Right forelimb (tissue), 1 donor: Measurements from ENCODE around the gene PINLYP.

Source experiments
- DNase-seq: peaks from one replicate; pipeline ENCODE4 v3.0.0-alpha.2; 2018

The PINLYP gene

GRCh38 chr19:43607238-43608205 is 31.9 kb downstream of the PINLYP start:
- no peak for DNase-seq

- no peak for DNase-seq
These were observed 34.3 kb downstream of the PINLYP start for GRCh38 chr19:43609872-43610271.

GRCh38 chr19:43610493-43610892 is 34.9 kb downstream of the PINLYP start:
- DNase-seq = no peak

- DNase-seq = no peak
These were observed 36.2 kb downstream of the PINLYP start, which contains the start of gene SRRM5 for GRCh38 chr19:43611788-43612187. SRRM5 (plus strand) TSS chr19:43612088; CDS start chr19:43612122, 34 bp downstream.

GRCh38 chr19:43612374-43612773 is 36.8 kb downstream of the PINLYP start:
- no peak for DNase-seq

- no peak for DNase-seq
These were observed 40.7 kb downstream of the PINLYP start for GRCh38 chr19:43616306-43616705.

- DNase-seq = no peak
These were observed 41.4 kb downstream of the PINLYP start for GRCh38 chr19:43616954-43617353.

- no peak for DNase-seq
These were observed 43.3 kb downstream of the PINLYP start for GRCh38 chr19:43618921-43619261.

GRCh38 chr19:43619262-43620060 is 43.9 kb downstream of the PINLYP start, which contains the start of gene ZNF428:
ZNF428 (minus strand) TSS chr19:43619629; CDS start chr19:43614304, 5,325 bp downstream.
- peak; percentile 92 for DNase-seq

- DNase-seq = no peak
These were observed 44.7 kb downstream of the PINLYP start for GRCh38 chr19:43620061-43621001.

GRCh38 chr19:43622070-43622469 is 46.5 kb downstream of the PINLYP start:
- DNase-seq = no peak

- no peak for DNase-seq
These were observed 47.4 kb downstream of the PINLYP start for GRCh38 chr19:43622956-43623355.

- no peak for DNase-seq
These were observed 48.5 kb downstream of the PINLYP start for GRCh38 chr19:43623889-43624670.

GRCh38 chr19:43624933-43625332 is 49.3 kb downstream of the PINLYP start:
- no peak for DNase-seq

- no peak for DNase-seq
These were observed 50.4 kb downstream of the PINLYP start for GRCh38 chr19:43625918-43626579.

- DNase-seq = no peak
These were observed 51.2 kb downstream of the PINLYP start for GRCh38 chr19:43626838-43627237.

- no peak for DNase-seq
These were observed 53.2 kb downstream of the PINLYP start for GRCh38 chr19:43628646-43629326.

GRCh38 chr19:43631491-43631890 is 55.9 kb downstream of the PINLYP start:
- DNase-seq = no peak
